HepG2 (cell line): ENCODE data around the gene RSPH1. TPM values are rescaled to one million over a fixed set of nuclear protein-coding genes. Genes with fewer than 3 reads are reported as not detected.

ENCODE experiments used
- ATAC-seq: fragments of 200-7000 bp; cut with Tn5 transposase; 3 replicates; pipeline ENCODE4 v1.9.1; 2020; ENCODE audit warnings: mild to moderate bottlenecking, moderate library complexity
- BruUV-seq: library from RNA; stranded (reverse); fragments of 400-500 nt; replicated peaks from 2 replicates; lab custom pipeline; 2021; lab: Mats Ljungman, UMichigan
- CTCF ChIA-PET: fragments of 300-600 bp; formaldehyde crosslinking; extraction: SDS; loops from one replicate; lab custom pipeline; 2021; ENCODE audit warnings: low total read pairs, inconsistent platforms, low intra/inter-chr PET ratio; lab: Yijun Ruan, JAX
- POLR2A ChIA-PET: fragments of 350-600 bp; sonication (Branson Sonifier 250); formaldehyde crosslinking; loops from one replicate; lab custom pipeline; 2020; ENCODE audit warnings: antibody characterized with exemption, inconsistent platforms; lab: Yijun Ruan, JAX
- DNase-seq: peaks from one replicate; pipeline ENCODE4 v3.0.0-alpha.2; 2015; ENCODE audit warnings: low spot score
- FAIRE-seq: peaks from 3 replicates; lab custom pipeline; 2011; peaks lifted over from hg19 to GRCh38; lab: Jason Lieb, UNC
- H2AFZ ChIP-seq: one replicate; pipeline ENCODE4 v1.6.1; 2011; ENCODE audit warnings: low read length, inconsistent platforms
- H3K27ac ChIP-seq: fragments of 300-600 bp; 3 replicates; pipeline ENCODE4 v1.8.0; 2011; ENCODE audit warnings: mixed run types, mild to moderate bottlenecking, mixed read lengths, low read length, inconsistent platforms; ENCODE audit not compliant: insufficient read depth; ENCODE audit errors: extremely low read length
- H3K27me3 ChIP-seq, 2 experiments: fragments of 200-600 bp in 1 of 2; 2 replicates in 1 of 2; 3 replicates in 1 of 2; pipeline versions ENCODE4 v1.6.0 to v1.8.0; 2011; ENCODE audit warnings: low read length in 2 of 2, mild to moderate bottlenecking in 2 of 2, moderate library complexity in 2 of 2, inconsistent platforms in 1 of 2; ENCODE audit not compliant: insufficient read depth in 2 of 2, control insufficient read depth in 1 of 2
- H3K36me3 ChIP-seq, 2 experiments: fragments of 200-600 bp in 1 of 2; replicated peaks in 1 of 2; 2 replicates in 1 of 2; 3 replicates in 1 of 2; pipeline versions ENCODE4 v1.5.1 to v1.8.0; 2011; ENCODE audit warnings: low read length in 2 of 2, inconsistent platforms in 1 of 2; ENCODE audit not compliant: insufficient read depth in 2 of 2, control insufficient read depth in 1 of 2
- H3K4me1 ChIP-seq: 2 replicates; pipeline ENCODE4 v1.5.1; 2012; ENCODE audit warnings: low read length, inconsistent platforms; ENCODE audit not compliant: insufficient read depth
- H3K4me2 ChIP-seq: 2 replicates; pipeline ENCODE4 v1.6.0; 2011; ENCODE audit warnings: low read depth, low read length, inconsistent platforms
- H3K4me3 ChIP-seq, 3 experiments: fragments of 200-600 bp in 1 of 3; sonication (generic), shearing (Covaris generic) in 1 of 3; replicated peaks in 1 of 3; 2 replicates each; pipeline ENCODE4 v1.5.1; 2011 to 2016; ENCODE audit warnings: low read length in 3 of 3, inconsistent platforms in 2 of 3, low read depth in 2 of 3, mild to moderate bottlenecking in 2 of 3, control low read depth in 1 of 3, mixed read lengths in 1 of 3; ENCODE audit not compliant: insufficient read depth in 1 of 3
- H3K79me2 ChIP-seq: one replicate; pipeline ENCODE4 v1.6.1; 2011; ENCODE audit warnings: low read length, inconsistent platforms; ENCODE audit not compliant: insufficient read depth
- H3K9ac ChIP-seq: 2 replicates; pipeline ENCODE4 v1.6.0; 2011; ENCODE audit warnings: mild to moderate bottlenecking, low read depth, low read length, inconsistent platforms; ENCODE audit not compliant: insufficient read depth
- H3K9me3 ChIP-seq: 2 replicates; pipeline ENCODE4 v1.5.1; 2012; ENCODE audit warnings: mild to moderate bottlenecking, low read length
- H4K20me1 ChIP-seq: 2 replicates; pipeline ENCODE4 v1.6.0; 2011; ENCODE audit warnings: inconsistent platforms, mild to moderate bottlenecking, low read length, moderate library complexity; ENCODE audit not compliant: insufficient read depth
- ARNTL ChIP-seq: sonication (generic); formaldehyde crosslinking; IDR thresholded peaks from 2 replicates; pipeline ENCODE4 v1.4.0; 2020; ENCODE audit warnings: mild to moderate bottlenecking, missing genetic modification reagents
- ISL2 ChIP-seq: sonication (generic); formaldehyde crosslinking; IDR thresholded peaks from 2 replicates; pipeline ENCODE4 v1.5.0; 2020; ENCODE audit warnings: missing genetic modification reagents
- MAF1 ChIP-seq: sonication (generic); formaldehyde crosslinking; IDR thresholded peaks from 2 replicates; pipeline ENCODE4 v1.5.0; 2020; ENCODE audit warnings: missing genetic modification reagents, borderline replicate concordance
- RBM39 ChIP-seq: fragments of 200-400 bp; formaldehyde crosslinking; IDR thresholded peaks from one replicate; pipeline ENCODE4 v1.6.1; 2018; ENCODE audit warnings: antibody characterized with exemption, mild to moderate bottlenecking, low read depth, low read length; ENCODE audit not compliant: poor library complexity, severe bottlenecking
- RORA ChIP-seq: sonication (generic); formaldehyde crosslinking; IDR thresholded peaks from 2 replicates; pipeline ENCODE4 v1.5.0; 2020; ENCODE audit warnings: mild to moderate bottlenecking, missing genetic modification reagents, moderate library complexity
- XRCC5 ChIP-seq: fragments of 200-400 bp; formaldehyde crosslinking; optimal IDR thresholded peaks from 2 replicates; pipeline ENCODE3; 2017; ENCODE audit warnings: mild to moderate bottlenecking, low read length
- ZNF24 ChIP-seq: fragments of 450-650 bp; IDR thresholded peaks from 2 replicates; pipeline ENCODE4 v1.6.1; 2017; ENCODE audit warnings: antibody characterized with exemption, mild to moderate bottlenecking
- ZNF350 ChIP-seq: sonication (generic); formaldehyde crosslinking; IDR thresholded peaks from 2 replicates; pipeline ENCODE4 v1.4.0; 2020; ENCODE audit warnings: mild to moderate bottlenecking, low read depth, missing genetic modification reagents, borderline replicate concordance
- ZSCAN12 ChIP-seq: sonication (generic); formaldehyde crosslinking; IDR thresholded peaks from 2 replicates; pipeline ENCODE4 v1.9.0; 2021; ENCODE audit warnings: mild to moderate bottlenecking, missing genetic modification reagents
- WGBS: methylation state at CpG from one replicate; pipeline ENCODE4 v1.1.6; 2017; ENCODE audit warnings: low lambda C conversion rate; 5-methylcytosine and 5-hydroxymethylcytosine counted together
- in situ Hi-C: cut with HindIII; loops from 2 replicates; pipeline ENCODE4 v1.10.0; 2017; ENCODE audit warnings: low pct_unique_long_range_greater_than_20kb; ENCODE audit not compliant: extremely low pct_ligation_motif_present
- intact Hi-C: fragments of 100-400 bp; cut with micrococcal nuclease; formaldehyde crosslinking; loops from one replicate; pipeline ENCODE4 v1.10.0; 2022; ENCODE audit not compliant: unreplicated experiment
- polyA plus RNA-seq, 8 experiments: library from polyadenylated mRNA; depleted of rRNA in 3 of 8; stranded (reverse) in 7 of 8; unstranded in 1 of 8; fragments of >200 nt; fragmentation: Illumina TruSeq in 4 of 8; extraction: Trizol in 4 of 8; gene quantifications; 2 replicates each; pipeline versions ENCODE4 v1.2.1 to v1.2.3, GENCODE V29; 2011 to 2016; ENCODE audit warnings: low read depth in 4 of 8, missing spikeins in 1 of 8, mixed read lengths in 1 of 8; ENCODE audit not compliant: insufficient read depth in 1 of 8
- total RNA-seq, 5 experiments: library from RNA; depleted of rRNA; stranded (reverse); fragments of >200 nt; fragmentation: Illumina TruSeq; extraction: Trizol; gene quantifications; 2 replicates each; pipeline ENCODE4 v1.2.3, GENCODE V29; 2016; ENCODE audit warnings: low read depth in 1 of 5
- TF ChIP-seq, protein P1 (sequence below): sonication (generic); formaldehyde crosslinking; IDR thresholded peaks from 2 replicates; pipeline ENCODE4 v1.5.0; 2020; ENCODE audit warnings: missing genetic modification reagents, mild to moderate bottlenecking, borderline replicate concordance
- TF ChIP-seq, protein P2 (sequence below): fragments of 450-650 bp; IDR thresholded peaks from 2 replicates; pipeline ENCODE4 v1.6.1; 2016

The RSPH1 gene
- total and polyA plus RNA-seq, 2 of the 13 experiments (the other 11 are each of a cell fraction or from before 2014, with no cell fraction given) = not detected

DNA sequence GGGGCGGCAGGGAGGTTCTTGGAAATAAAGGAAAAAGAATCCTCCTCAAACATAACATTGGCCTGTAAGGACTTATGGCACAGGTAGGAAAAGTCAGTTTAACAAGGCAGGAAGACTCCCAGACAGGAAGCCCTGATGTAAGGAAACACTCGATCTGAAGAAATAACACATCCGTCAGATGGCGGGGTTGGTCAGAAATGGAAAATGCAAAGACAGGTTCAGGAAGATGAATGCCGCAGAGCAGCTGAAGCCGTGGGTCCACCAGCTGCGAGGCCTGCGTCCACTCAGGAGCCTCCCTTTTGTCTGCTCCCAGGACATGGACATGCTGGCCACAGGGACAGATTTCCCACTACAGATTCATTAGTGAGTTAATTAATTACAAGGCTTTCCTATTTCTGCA lies 3.8 kb downstream of the RSPH1 start (continued):
- no peak for TF ChIP-seq RBM39
- TF ChIP-seq RORA (CRISPR knock-in tag) = no peak

DNA sequence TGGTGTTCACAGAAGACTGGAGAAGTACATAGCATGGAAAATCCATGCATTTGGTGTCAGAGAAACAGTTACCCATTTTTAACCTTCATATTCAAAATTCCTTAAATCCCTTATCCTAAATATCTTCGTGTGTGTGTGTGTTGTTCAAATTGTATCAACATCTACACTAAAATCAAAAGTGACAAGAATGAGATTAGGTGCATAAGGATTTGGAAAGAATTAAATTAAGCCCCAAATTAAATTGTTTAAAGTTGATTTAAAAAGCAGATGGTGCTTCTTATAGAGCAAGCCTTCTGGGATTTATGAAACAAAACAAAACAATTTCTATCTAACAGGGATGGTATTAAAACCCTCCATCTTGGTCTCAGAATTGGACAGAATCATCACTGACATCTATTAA lies 4.7 kb downstream of the RSPH1 start:
- DNase-seq = no peak
- peaks cover 1 to 17% of the 10 kb centered on the region in 2 experiments; a peak in 2 of 5 replicates for H3K27me3 ChIP-seq
- intact Hi-C loops = no loop called here
- 0% methylated on average over 1 of the region's 1 CpG for WGBS
- no peaks in the 10 kb centered on the region for H4K20me1 ChIP-seq
- TF ChIP-seq, protein P1, sequence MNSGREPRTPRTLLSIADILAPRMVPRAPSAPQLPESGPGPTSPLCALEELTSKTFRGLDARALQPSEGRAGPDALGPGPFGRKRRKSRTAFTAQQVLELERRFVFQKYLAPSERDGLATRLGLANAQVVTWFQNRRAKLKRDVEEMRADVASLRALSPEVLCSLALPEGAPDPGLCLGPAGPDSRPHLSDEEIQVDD (CRISPR knock-in tag) = no peak
- TF ChIP-seq MAF1 (CRISPR knock-in tag) (no peak), ZNF350 (CRISPR knock-in tag) (no peak), ISL2 (CRISPR knock-in tag) (no peak), ZNF24 (no peak), XRCC5 (no peak), ARNTL (CRISPR knock-in tag) (no peak), ZSCAN12 (CRISPR knock-in tag) (no peak)
- TF ChIP-seq, protein P2, sequence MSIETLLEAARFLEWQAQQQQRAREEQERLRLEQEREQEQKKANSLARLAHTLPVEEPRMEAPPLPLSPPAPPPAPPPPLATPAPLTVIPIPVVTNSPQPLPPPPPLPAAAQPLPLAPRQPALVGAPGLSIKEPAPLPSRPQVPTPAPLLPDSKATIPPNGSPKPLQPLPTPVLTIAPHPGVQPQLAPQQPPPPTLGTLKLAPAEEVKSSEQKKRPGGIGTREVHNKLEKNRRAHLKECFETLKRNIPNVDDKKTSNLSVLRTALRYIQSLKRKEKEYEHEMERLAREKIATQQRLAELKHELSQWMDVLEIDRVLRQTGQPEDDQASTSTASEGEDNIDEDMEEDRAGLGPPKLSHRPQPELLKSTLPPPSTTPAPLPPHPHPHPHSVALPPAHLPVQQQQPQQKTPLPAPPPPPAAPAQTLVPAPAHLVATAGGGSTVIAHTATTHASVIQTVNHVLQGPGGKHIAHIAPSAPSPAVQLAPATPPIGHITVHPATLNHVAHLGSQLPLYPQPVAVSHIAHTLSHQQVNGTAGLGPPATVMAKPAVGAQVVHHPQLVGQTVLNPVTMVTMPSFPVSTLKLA = no peak
- TF ChIP-seq, all 625 proteins: peak for 0
- Histone ChIP-seq H3K9ac (no peak overlapping the region), H2AFZ (no peak overlapping the region), H3K27ac (no peak overlapping the region), H3K4me1 (peaks cover 17% of the 10 kb centered on the region), H3K4me3 (no peak overlapping the region), H3K4me2 (no peak overlapping the region), H3K36me3 (no peaks in the 10 kb centered on the region), H3K79me2 (no peaks in the 10 kb centered on the region), H3K9me3 (0 out of 2 replicates have a peak, but pooled peaks cover 5% of the 10 kb centered on the region)
- no peak for ATAC-seq
- FAIRE-seq = no peak
- POLR2A ChIA-PET = no interaction called here
- no TSS peak for BruUV-seq
- CTCF ChIA-PET = no interaction called here
- in situ Hi-C loops = no loop called here
